Type B pancreatic cell (in vitro differentiated cells): Measurements from ENCODE around the gene FHOD3. TPM values are rescaled to one million over a fixed set of nuclear protein-coding genes. Genes with fewer than 3 reads are reported as not detected.

Experiments used
- DNase-seq: peaks from one replicate; pipeline ENCODE4 v3.0.0; 2021; ENCODE audit warnings: mixed read lengths; ENCODE audit not compliant: unreplicated experiment; ENCODE audit errors: extremely low spot score
- H3K27ac Mint-ChIP-seq: 2 replicates; pipeline ENCODE4 v1.8.0; 2021; ENCODE audit warnings: mild to moderate bottlenecking, mixed read lengths
- H3K27me3 Mint-ChIP-seq: 2 replicates; pipeline ENCODE4 v1.8.0; 2021; ENCODE audit warnings: mixed read lengths
- H3K36me3 Mint-ChIP-seq: 2 replicates; pipeline ENCODE4 v1.8.0; 2021; ENCODE audit warnings: mixed read lengths
- H3K4me1 Mint-ChIP-seq: one replicate; pipeline ENCODE4 v1.8.0; 2021; ENCODE audit warnings: mixed read lengths; ENCODE audit not compliant: unreplicated experiment
- H3K4me3 Mint-ChIP-seq: 2 replicates; pipeline ENCODE4 v1.8.0; 2021; ENCODE audit warnings: mild to moderate bottlenecking, mixed read lengths
- H3K9me3 Mint-ChIP-seq: 2 replicates; pipeline ENCODE4 v1.8.0; 2021; ENCODE audit warnings: mixed read lengths
- total RNA-seq: library from RNA; stranded (reverse); gene quantifications from 2 replicates; pipeline ENCODE4 v1.2.1, GENCODE V29; 2021; ENCODE audit warnings: low replicate concordance
- TF ChIP-seq, protein P1 (sequence below): fragments of 200-600 bp; sonication (generic); conservative IDR thresholded peaks from 2 replicates; pipeline ENCODE4 v1.5.0; 2021; ENCODE audit warnings: antibody characterized with exemption, mild to moderate bottlenecking

FHOD3 gene
- total RNA-seq, 1 donor from 2014 or later, result 5.3 TPM

DNA sequence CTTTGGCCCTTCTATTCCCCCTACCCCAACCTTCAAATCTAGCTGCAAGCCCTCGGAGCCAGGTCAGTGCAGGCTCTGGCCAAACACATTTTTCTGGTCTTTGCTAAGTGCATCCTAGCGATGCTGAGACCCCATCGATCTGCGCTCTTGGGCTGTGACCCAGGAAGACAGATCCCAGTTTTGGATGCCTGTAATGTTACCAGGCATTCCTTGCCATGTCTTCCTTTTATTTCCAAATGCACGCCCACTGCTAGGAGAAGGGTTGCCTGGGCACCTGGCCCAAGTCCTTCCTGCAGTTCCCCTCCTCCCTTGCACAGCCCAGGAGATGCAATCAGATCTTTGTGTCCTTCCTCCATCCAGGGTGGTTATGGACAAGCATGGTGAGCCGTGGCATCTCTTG, 406.6 kb downstream of the FHOD3 start:
- peaks cover 12% of the 10 kb centered on the region for H3K27me3 Mint-ChIP-seq
- H3K4me1 Mint-ChIP-seq, result peaks cover 12% of the 10 kb centered on the region
- no peak overlapping the region for H3K4me3 Mint-ChIP-seq
- H3K36me3 Mint-ChIP-seq, result no peaks in the 10 kb centered on the region
- no peak for DNase-seq
- TF ChIP-seq, protein P1, sequence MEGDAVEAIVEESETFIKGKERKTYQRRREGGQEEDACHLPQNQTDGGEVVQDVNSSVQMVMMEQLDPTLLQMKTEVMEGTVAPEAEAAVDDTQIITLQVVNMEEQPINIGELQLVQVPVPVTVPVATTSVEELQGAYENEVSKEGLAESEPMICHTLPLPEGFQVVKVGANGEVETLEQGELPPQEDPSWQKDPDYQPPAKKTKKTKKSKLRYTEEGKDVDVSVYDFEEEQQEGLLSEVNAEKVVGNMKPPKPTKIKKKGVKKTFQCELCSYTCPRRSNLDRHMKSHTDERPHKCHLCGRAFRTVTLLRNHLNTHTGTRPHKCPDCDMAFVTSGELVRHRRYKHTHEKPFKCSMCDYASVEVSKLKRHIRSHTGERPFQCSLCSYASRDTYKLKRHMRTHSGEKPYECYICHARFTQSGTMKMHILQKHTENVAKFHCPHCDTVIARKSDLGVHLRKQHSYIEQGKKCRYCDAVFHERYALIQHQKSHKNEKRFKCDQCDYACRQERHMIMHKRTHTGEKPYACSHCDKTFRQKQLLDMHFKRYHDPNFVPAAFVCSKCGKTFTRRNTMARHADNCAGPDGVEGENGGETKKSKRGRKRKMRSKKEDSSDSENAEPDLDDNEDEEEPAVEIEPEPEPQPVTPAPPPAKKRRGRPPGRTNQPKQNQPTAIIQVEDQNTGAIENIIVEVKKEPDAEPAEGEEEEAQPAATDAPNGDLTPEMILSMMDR, result no peak
- H3K27ac Mint-ChIP-seq, result no peak overlapping the region
- H3K9me3 Mint-ChIP-seq, result no peaks in the 10 kb centered on the region

DNA sequence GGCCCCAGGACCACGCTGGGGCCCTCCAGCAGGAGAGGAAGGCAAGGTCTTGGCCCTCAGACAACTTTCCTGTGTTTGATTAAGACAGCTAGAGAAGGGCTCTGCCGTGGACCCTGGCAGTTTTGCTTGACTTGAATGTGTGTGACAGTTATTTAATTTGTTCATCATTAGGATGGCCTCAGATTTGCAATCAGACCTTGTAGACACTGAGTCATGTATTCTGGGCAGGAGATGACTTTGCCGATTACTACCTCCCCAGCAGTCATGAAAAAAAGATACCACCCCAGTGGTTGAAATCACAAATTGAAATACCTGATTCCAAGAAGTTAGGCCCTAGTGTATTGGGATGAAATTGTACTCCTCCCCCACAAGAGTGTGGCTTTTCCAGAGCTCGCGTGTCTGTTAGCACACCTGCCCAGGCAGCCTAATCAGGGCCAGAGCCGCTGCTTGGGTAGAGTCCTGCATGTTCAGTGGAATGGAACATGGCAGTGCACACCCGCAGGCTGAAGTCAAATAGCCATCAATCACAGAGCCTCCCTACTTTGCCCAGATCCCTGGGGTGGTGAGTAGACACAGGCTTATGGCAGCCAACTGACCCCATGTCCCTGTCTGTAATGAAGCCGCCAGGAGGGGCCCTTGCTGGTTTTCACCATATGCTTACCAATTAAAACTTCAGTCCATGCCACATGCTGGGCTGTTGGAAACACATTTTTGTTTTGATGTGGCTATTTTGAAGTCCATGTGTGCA, 408.8 kb downstream of the FHOD3 start:
- H3K27ac Mint-ChIP-seq, result no peak overlapping the region
- H3K36me3 Mint-ChIP-seq, result no peaks in the 10 kb centered on the region
- H3K9me3 Mint-ChIP-seq, result no peaks in the 10 kb centered on the region
- TF ChIP-seq, protein P1, result no peak
- peaks cover 6% of the 10 kb centered on the region for H3K27me3 Mint-ChIP-seq
- DNase-seq, result no peak
- no peak overlapping the region for H3K4me3 Mint-ChIP-seq
- H3K4me1 Mint-ChIP-seq, result peaks cover 12% of the 10 kb centered on the region

DNA sequence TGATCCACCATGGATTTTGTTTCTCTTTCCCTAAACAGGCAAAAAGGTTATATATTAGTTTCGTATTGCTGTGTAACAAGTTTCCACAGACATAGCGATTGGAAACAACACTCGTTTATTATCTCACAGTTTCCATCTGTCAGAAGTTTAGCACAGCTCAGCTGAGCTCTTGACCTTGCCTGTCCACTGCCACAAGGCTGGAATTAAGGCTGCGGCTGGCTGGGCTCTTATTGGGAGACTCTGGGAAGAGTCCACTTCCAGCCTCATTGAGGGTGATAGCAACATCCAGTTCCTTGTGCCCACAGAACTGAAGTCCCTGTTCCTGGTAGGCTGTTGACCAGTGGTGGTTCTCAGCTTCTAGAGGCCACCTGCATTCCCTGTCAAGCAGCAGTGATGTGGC, 410.9 kb downstream of the FHOD3 start:
- Mint-ChIP-seq H3K27ac (no peak overlapping the region), H3K9me3 (no peaks in the 10 kb centered on the region), H3K27me3 (peaks cover 6% of the 10 kb centered on the region), H3K4me1 (peaks cover 12% of the 10 kb centered on the region), H3K4me3 (no peak overlapping the region), H3K36me3 (no peaks in the 10 kb centered on the region)
- DNase-seq, result no peak
- TF ChIP-seq, protein P1, result no peak

GRCh38 chr18:36709315-36709714, 411.8 kb downstream of the FHOD3 start:
- Mint-ChIP-seq H3K27me3 (peaks cover 6% of the 10 kb centered on the region), H3K36me3 (no peaks in the 10 kb centered on the region), H3K9me3 (no peaks in the 10 kb centered on the region), H3K27ac (no peak overlapping the region), H3K4me3 (no peak overlapping the region), H3K4me1 (peaks cover 12% of the 10 kb centered on the region)
- no peak for DNase-seq
- TF ChIP-seq, protein P1, result no peak

DNA sequence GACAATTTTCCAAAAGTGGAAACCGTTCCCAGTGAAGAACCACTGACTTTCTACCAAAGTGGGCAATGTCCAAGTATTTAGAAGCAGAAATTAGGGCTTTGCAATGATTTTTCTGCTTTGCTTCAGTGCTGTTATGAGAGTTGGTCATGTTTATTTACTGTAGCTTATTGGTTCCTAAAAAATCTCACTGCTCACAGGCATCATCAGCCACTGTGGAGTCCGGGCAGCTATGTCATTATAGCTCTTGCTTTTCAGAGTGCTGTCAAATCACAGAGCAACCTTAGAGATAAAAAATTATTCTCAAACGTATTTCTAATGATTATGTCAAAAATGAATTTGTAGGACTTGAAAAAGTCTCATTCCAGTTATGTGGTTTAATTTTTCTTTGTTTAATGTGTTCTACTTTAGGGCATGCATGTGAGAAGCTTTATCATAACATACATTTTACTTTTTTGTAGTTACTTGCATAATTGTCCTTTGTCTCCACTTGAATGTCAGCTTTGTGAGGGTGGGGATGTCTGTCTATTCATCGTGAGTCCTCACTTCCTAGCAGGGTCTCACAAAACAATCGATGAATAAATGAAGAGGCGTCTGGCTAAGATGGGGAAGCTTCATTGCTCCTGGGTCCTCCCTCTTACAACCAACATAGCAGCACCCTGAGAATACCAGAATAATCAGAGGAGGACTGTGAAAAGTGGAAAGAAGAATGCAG, 413.7 kb downstream of the FHOD3 start:
- H3K9me3 Mint-ChIP-seq, result no peaks in the 10 kb centered on the region
- H3K4me3 Mint-ChIP-seq, result no peak overlapping the region
- H3K27me3 Mint-ChIP-seq, result no peaks in the 10 kb centered on the region
- no peaks in the 10 kb centered on the region for H3K36me3 Mint-ChIP-seq
- no peak for DNase-seq
- TF ChIP-seq, protein P1, result no peak
- no peak overlapping the region for H3K27ac Mint-ChIP-seq
- H3K4me1 Mint-ChIP-seq, result peaks cover 6% of the 10 kb centered on the region
